Amniotic epithelial cell (primary cell): Measurements from ENCODE around the gene HTR3B.

Source experiments
- DNase-seq: peaks from one replicate; pipeline ENCODE4 v3.0.0-alpha.2; 2010; ENCODE audit warnings: low read depth

Gene HTR3B

DNA sequence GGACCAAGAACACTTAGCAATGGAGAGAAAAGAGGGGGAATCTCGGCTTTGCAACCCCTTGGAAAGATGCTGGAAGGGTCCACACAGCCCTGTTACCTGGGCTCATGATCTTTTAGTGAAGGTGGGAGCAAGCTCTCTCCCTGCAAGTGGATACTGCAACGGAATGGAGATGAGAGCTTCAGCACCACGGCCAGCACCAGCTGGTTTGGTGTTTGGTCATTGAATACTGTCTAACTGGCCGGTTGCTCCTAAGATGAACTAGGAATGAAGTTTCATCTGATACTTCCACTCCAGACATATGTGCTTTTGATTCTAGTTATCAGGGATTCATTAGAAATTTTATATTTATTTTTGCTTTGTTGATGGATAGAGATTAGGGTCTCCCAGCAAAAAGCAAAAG is 86.6 kb downstream of the HTR3B start:
- DNase-seq, result peak; percentile 52

DNA sequence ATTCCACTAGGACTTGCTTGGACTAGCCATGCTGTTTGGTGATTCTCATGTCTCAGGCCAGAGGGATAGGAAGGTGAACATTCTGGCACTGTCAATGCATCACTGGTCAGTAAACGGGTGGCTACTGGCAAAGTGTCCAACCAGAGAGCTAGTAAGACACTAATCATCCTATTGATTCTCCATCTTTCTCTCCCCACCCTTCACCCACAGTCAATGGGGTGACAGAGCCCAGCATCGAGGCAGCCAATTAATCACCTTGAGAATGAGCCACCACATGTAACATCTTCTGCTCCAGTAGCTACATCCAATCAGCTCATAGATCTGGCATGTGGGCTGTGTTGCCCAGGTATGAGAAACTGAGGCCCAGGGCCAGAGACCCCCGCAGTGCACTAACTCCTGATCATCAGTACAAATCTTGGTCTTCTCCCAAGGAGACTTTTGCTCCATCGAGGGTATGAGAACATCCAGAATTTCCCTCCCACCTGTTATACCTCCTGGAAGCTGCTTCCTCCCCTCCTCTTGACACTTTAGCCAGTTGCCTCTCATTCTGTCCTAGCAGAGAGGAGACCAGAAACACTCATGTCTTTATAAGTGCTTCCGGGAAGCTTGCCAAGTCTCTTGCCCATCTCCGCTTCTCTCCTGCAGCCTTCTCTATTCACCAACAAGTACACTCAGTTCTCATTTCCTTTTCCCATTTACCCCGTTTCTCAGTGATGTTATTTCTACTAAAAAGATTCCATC is 87.3 kb downstream of the HTR3B start:
- peak; percentile 31 for DNase-seq

DNA sequence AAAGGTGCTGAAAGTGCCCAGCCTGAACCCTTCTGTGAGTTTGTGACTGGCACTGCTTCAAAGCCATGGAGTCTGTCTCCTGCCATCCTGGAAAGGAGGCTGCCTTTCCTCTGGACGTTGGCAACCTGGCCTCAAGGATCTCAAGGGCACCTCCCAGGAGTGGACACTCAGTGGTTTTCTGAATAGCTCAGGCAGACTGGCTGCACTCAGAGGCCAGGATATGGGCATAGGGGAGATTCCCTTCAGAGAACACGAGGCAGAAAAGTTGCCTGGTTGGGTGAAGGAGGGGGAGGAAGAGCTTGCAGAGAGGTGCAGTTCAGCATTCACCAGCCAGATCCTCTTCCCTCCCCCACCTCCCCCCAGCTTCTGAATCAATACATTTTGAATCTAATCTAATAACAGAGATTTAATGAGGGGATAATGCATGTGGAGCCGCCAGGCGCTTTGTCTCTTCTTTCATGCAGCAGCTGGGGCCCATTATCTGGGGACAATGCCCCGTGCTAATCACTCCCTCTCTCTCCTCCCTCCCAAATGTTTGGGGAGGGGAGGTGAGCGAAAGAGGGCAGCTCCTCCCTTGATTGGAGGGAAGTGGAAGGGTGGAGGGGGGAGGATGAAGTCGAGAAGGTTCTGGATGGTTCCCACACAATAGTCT is 88.0 kb downstream of the HTR3B start:
- no peak for DNase-seq

DNA sequence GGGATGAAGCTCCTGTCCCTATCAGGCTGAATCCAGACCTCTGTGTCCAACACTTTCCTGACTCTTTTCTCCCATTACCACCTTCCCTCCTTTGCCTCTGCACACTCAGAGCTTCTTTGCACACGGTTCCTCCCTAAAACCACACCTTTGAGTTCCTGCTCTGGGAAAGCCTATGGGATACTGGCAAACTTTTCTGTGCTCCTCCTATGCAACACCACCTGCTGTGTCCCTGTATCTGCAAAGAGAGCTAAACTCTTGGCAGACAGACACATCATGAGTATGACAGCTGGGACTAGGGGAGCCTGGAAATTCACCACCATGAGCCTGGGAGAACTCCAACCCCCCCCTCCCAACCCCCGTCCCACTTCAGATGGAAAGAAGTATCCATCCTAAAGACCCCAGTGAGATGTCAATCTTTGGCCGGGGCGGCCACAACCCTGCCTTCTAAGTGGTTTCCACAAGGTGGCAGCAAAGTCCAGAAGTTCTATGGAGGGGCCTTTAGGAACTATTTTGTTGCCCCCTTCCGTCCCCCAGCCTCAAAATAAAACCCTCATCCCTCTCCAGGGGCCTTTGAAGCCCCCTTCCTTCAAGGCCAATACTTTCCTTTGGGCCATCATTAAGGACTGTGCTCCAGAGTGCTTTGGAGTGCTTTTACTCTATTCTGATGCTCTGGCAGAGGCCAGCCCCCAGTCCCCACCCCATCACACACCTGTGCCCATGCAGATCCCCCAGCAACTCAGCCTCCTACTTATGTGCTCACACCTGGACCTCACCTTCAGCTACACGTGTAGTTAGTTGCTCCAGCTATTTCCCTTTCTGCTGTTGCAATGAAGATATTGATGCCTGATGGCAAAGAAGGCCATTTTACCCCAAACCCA is 89.7 kb downstream of the HTR3B start:
- DNase-seq, result no peak
